ENCODE results near the gene CERK. TPM values are rescaled to one million over a fixed set of nuclear protein-coding genes. Genes with fewer than 3 reads are reported as not detected.

The CERK gene
- total and polyA plus RNA-seq, 2 of the 13 experiments (the other 11 are each of a cell fraction or from before 2014, with no cell fraction given), result 40.3 to 41.9 TPM

DNA sequence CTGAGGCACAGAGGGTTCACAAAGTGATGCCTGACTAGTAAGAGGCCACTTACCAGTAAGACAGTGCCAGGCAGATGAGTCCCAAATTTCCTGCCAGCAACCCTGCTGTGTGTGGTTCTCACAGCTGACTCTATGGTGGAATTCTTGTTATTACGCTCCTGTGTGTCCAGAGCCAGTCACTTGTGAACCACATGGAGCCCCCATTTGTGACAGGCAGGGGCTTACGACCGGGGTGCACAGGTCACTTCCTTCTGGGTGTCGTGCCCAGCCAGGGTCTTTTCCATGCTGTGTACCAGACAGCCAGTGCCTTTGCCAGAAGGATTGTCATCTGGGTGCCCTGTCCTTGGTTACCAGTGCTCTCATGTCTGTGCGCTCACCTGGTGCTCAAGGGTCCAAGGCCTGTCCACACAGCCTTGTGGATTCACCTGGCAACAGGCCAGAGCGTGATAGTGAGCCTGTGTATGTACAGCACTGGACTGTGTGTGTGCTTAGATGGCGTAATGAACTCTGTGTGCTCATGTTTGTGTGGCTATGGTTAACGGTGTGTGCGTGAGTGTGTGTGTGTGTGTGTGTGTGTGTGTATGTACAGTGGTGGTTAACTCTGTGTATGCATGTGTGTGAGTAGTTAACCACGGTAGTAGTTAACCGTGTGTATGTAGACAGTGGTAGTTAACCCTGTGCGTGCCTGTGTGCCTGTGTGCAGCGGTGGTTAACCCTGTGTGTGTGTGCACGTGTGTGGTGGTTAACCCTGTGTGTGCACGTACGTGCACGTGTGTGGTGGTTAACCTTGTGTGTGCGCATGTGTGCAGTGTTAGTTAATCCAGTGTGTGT lies 99.2 kb downstream of the CERK start (continued):
- TF ChIP-seq SETDB1 (CRISPR knock-in tag; IDR thresholded peaks at IDR 0.05; ENCODE audit: borderline replicate concordance) (no peak), CREB1 (IDR thresholded peaks at IDR 0.05) (peak; percentile 83), CREB1 (CRISPR knock-in tag; IDR thresholded peaks at IDR 0.05) (no peak; the same call in 1 of the 2 replicates), SALL2 (CRISPR knock-in tag; IDR thresholded peaks at IDR 0.05) (peak; percentile 27; the same call in 1 of the 2 replicates), ZNF616 (CRISPR knock-in tag; IDR thresholded peaks at IDR 0.05; ENCODE audit: low read depth) (no peak), ZMAT3 (CRISPR knock-in tag; conservative IDR thresholded peaks at IDR 0.05) (peak; percentile 67; the same call in 1 of the 2 replicates), SIN3B (IDR thresholded peaks at IDR 0.05; ENCODE audit: low read length) (no peak), EHMT2 (IDR thresholded peaks at IDR 0.05; ENCODE audit: borderline replicate concordance, low read depth, low read length) (no peak; the same call in 1 of the 2 replicates), ZNF274 (CRISPR knock-in tag; IDR thresholded peaks at IDR 0.05) (no peak), RARA (CRISPR knock-in tag; IDR thresholded peaks at IDR 0.05) (peak; percentile 88), ZNF670 (CRISPR knock-in tag; IDR thresholded peaks at IDR 0.05; ENCODE audit: borderline replicate concordance) (peak; percentile 86; the same call in 1 of the 2 replicates)
- TF ChIP-seq, protein P1, sequence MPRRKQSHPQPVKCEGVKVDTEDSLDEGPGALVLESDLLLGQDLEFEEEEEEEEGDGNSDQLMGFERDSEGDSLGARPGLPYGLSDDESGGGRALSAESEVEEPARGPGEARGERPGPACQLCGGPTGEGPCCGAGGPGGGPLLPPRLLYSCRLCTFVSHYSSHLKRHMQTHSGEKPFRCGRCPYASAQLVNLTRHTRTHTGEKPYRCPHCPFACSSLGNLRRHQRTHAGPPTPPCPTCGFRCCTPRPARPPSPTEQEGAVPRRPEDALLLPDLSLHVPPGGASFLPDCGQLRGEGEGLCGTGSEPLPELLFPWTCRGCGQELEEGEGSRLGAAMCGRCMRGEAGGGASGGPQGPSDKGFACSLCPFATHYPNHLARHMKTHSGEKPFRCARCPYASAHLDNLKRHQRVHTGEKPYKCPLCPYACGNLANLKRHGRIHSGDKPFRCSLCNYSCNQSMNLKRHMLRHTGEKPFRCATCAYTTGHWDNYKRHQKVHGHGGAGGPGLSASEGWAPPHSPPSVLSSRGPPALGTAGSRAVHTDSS (CRISPR knock-in tag; conservative IDR thresholded peaks at IDR 0.05), result no peak
- TF ChIP-seq, protein P2, sequence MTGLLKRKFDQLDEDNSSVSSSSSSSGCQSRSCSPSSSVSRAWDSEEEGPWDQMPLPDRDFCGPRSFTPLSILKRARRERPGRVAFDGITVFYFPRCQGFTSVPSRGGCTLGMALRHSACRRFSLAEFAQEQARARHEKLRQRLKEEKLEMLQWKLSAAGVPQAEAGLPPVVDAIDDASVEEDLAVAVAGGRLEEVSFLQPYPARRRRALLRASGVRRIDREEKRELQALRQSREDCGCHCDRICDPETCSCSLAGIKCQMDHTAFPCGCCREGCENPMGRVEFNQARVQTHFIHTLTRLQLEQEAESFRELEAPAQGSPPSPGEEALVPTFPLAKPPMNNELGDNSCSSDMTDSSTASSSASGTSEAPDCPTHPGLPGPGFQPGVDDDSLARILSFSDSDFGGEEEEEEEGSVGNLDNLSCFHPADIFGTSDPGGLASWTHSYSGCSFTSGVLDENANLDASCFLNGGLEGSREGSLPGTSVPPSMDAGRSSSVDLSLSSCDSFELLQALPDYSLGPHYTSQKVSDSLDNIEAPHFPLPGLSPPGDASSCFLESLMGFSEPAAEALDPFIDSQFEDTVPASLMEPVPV (CRISPR knock-in tag; IDR thresholded peaks at IDR 0.05), result no peak
- TF ChIP-seq, protein P3, sequence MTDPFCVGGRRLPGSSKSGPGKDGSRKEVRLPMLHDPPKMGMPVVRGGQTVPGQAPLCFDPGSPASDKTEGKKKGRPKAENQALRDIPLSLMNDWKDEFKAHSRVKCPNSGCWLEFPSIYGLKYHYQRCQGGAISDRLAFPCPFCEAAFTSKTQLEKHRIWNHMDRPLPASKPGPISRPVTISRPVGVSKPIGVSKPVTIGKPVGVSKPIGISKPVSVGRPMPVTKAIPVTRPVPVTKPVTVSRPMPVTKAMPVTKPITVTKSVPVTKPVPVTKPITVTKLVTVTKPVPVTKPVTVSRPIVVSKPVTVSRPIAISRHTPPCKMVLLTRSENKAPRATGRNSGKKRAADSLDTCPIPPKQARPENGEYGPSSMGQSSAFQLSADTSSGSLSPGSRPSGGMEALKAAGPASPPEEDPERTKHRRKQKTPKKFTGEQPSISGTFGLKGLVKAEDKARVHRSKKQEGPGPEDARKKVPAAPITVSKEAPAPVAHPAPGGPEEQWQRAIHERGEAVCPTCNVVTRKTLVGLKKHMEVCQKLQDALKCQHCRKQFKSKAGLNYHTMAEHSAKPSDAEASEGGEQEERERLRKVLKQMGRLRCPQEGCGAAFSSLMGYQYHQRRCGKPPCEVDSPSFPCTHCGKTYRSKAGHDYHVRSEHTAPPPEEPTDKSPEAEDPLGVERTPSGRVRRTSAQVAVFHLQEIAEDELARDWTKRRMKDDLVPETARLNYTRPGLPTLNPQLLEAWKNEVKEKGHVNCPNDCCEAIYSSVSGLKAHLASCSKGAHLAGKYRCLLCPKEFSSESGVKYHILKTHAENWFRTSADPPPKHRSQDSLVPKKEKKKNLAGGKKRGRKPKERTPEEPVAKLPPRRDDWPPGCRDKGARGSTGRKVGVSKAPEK (CRISPR knock-in tag; IDR thresholded peaks at IDR 0.05; ENCODE audit: borderline replicate concordance), result peak; percentile 94; the same call in 1 of the 2 replicates
- TF ChIP-seq, protein P4, sequence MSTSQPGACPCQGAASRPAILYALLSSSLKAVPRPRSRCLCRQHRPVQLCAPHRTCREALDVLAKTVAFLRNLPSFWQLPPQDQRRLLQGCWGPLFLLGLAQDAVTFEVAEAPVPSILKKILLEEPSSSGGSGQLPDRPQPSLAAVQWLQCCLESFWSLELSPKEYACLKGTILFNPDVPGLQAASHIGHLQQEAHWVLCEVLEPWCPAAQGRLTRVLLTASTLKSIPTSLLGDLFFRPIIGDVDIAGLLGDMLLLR (CRISPR knock-in tag; IDR thresholded peaks at IDR 0.05), result 0 out of 2 replicates have a peak, but pooled peaks have one; percentile 60
- TF ChIP-seq, protein P5, sequence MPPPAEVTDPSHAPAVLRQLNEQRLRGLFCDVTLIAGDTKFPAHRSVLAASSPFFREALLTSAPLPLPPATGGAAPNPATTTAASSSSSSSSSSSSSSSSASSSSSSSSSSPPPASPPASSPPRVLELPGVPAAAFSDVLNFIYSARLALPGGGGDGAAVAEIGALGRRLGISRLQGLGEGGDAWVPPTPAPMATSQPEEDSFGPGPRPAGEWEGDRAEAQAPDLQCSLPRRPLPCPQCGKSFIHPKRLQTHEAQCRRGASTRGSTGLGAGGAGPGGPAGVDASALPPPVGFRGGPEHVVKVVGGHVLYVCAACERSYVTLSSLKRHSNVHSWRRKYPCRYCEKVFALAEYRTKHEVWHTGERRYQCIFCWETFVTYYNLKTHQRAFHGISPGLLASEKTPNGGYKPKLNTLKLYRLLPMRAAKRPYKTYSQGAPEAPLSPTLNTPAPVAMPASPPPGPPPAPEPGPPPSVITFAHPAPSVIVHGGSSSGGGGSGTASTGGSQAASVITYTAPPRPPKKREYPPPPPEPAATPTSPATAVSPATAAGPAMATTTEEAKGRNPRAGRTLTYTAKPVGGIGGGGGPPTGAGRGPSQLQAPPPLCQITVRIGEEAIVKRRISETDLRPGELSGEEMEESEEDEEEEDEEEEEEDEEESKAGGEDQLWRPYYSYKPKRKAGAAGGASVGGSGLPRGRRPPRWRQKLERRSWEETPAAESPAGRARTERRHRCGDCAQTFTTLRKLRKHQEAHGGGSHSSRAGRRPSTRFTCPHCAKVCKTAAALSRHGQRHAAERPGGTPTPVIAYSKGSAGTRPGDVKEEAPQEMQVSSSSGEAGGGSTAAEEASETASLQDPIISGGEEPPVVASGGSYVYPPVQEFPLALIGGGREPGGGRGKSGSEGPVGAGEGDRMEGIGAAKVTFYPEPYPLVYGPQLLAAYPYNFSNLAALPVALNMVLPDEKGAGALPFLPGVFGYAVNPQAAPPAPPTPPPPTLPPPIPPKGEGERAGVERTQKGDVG (CRISPR knock-in tag; IDR thresholded peaks at IDR 0.05; ENCODE audit: borderline replicate concordance), result peak; percentile 99

Data from HepG2 (cell line).